Parathyroid adenoma (tissue), 2 donors: Measurements from ENCODE around the gene EBLN2.

Experiments used
- H2AFZ ChIP-seq: fragments of 300-600 bp; sonication (generic); one replicate; pipeline ENCODE4 v1.7.0; 2017; ENCODE audit warnings: antibody characterized with exemption, mild to moderate bottlenecking
- H3K27ac ChIP-seq: fragments of 300-600 bp; sonication (generic); one replicate; pipeline ENCODE4 v1.7.0; 2017
- H3K27me3 ChIP-seq: fragments of 300-600 bp; sonication (generic); one replicate; pipeline ENCODE4 v1.7.0; 2017; ENCODE audit warnings: low read length; ENCODE audit not compliant: control insufficient read depth, insufficient read depth
- H3K36me3 ChIP-seq: fragments of 300-600 bp; sonication (generic); one replicate; pipeline ENCODE4 v1.7.0; 2017; ENCODE audit warnings: low read length; ENCODE audit not compliant: control insufficient read depth, insufficient read depth
- H3K4me1 ChIP-seq: fragments of 300-600 bp; sonication (generic); one replicate; pipeline ENCODE4 v1.7.0; 2017; ENCODE audit warnings: control low read depth
- H3K4me2 ChIP-seq: fragments of 300-600 bp; sonication (generic); one replicate; pipeline ENCODE4 v1.7.0; 2017; ENCODE audit warnings: low read length
- H3K4me3 ChIP-seq: fragments of 300-600 bp; sonication (generic); one replicate; pipeline ENCODE4 v1.7.0; 2017; ENCODE audit warnings: low read depth, low read length
- H3K79me2 ChIP-seq: fragments of 300-600 bp; sonication (generic); one replicate; pipeline ENCODE4 v1.7.0; 2017; ENCODE audit warnings: control low read depth
- H3K9ac ChIP-seq: fragments of 300-600 bp; sonication (generic); one replicate; pipeline ENCODE4 v1.7.0; 2017; ENCODE audit warnings: mild to moderate bottlenecking
- H3K9me3 ChIP-seq: fragments of 300-600 bp; sonication (generic); one replicate; pipeline ENCODE4 v1.7.0; 2017; ENCODE audit warnings: low read length; ENCODE audit not compliant: control insufficient read depth
- TF ChIP-seq, protein P1 (sequence below): fragments of 300-600 bp; sonication (generic); IDR thresholded peaks from one replicate; pipeline ENCODE4 v1.7.0; 2017; ENCODE audit warnings: antibody characterized with exemption, mild to moderate bottlenecking
- donor health status: primary hyperparathyroidism.

The EBLN2 gene

DNA sequence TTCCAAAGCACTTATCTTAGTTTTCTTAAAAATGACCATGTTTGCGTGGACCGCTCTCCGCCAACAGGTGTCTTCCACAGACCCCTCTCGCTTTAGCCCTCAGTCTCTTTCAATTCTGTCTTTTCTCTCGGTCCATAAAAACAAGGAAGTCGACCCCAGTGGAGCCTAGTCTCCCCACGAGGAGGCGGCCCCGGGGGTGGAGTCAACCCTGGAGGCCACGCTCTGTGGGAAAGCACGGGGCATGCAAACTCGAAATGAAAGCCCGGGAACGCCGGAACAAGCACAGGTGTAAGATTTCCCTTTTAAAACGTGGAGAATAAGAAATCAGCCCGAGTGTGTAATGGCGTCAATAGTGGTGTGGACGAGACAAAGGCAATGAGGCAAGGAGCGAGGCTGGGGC lies 49.1 kb downstream of the EBLN2 start:
- Histone ChIP-seq H3K4me1 (no peaks in the 10 kb centered on the region), H3K27me3 (no peaks in the 10 kb centered on the region), H2AFZ (no peak overlapping the region), H3K79me2 (no peaks in the 10 kb centered on the region), H3K4me3 (no peak overlapping the region), H3K9ac (no peak overlapping the region), H3K27ac (no peak overlapping the region), H3K36me3 (no peaks in the 10 kb centered on the region), H3K4me2 (no peak overlapping the region), H3K9me3 (no peaks in the 10 kb centered on the region)
- TF ChIP-seq, protein P1, sequence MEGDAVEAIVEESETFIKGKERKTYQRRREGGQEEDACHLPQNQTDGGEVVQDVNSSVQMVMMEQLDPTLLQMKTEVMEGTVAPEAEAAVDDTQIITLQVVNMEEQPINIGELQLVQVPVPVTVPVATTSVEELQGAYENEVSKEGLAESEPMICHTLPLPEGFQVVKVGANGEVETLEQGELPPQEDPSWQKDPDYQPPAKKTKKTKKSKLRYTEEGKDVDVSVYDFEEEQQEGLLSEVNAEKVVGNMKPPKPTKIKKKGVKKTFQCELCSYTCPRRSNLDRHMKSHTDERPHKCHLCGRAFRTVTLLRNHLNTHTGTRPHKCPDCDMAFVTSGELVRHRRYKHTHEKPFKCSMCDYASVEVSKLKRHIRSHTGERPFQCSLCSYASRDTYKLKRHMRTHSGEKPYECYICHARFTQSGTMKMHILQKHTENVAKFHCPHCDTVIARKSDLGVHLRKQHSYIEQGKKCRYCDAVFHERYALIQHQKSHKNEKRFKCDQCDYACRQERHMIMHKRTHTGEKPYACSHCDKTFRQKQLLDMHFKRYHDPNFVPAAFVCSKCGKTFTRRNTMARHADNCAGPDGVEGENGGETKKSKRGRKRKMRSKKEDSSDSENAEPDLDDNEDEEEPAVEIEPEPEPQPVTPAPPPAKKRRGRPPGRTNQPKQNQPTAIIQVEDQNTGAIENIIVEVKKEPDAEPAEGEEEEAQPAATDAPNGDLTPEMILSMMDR: no peak
